DND-41 (cell line): ENCODE data around the gene N4BP2.

Experiments
- CTCF ChIP-seq: IDR thresholded peaks from 2 replicates; pipeline ENCODE4 v1.5.1; 2012; ENCODE audit warnings: borderline replicate concordance, low read length, moderate library complexity, mild to moderate bottlenecking; ENCODE audit not compliant: poor library complexity, severe bottlenecking; ENCODE audit errors: extremely low read depth
- EZH2 ChIP-seq: IDR thresholded peaks from 3 replicates; pipeline ENCODE4 v1.6.1; 2012; ENCODE audit warnings: borderline replicate concordance, low read depth, mild to moderate bottlenecking, moderate library complexity, low read length, inconsistent platforms; ENCODE audit not compliant: severe bottlenecking

GRCh38 chr4:40099010-40099409, 42.4 kb downstream of the N4BP2 start:
- no peak for TF ChIP-seq CTCF
- no peak for TF ChIP-seq EZH2
